D721Med (cell line): Measurements from ENCODE around the gene MYO15B.

Experiments used
- DNase-seq: peaks from one replicate; pipeline ENCODE4 v3.0.0; 2011; ENCODE audit warnings: low spot score; ENCODE audit not compliant: insufficient read length
- FAIRE-seq: peaks from 2 replicates; lab custom pipeline; 2011; peaks lifted over from hg19 to GRCh38; lab: Jason Lieb, UNC
- CTCF ChIP-seq: IDR thresholded peaks from 2 replicates; pipeline ENCODE4 v1.5.1; 2012; ENCODE audit warnings: mild to moderate bottlenecking, control low read depth; ENCODE audit not compliant: insufficient read depth; ENCODE audit errors: missing control alignments

Gene MYO15B

GRCh38 chr17:75646638-75646992, 59.0 kb downstream of the MYO15B start:
- DNase-seq: no peak
- no peak for TF ChIP-seq CTCF
- FAIRE-seq: no peak

GRCh38 chr17:75647061-75647460, 59.5 kb downstream of the MYO15B start:
- no peak for TF ChIP-seq CTCF

GRCh38 chr17:75647921-75648320, 60.3 kb downstream of the MYO15B start:
- DNase-seq (no peak), FAIRE-seq (no peak)
- TF ChIP-seq CTCF: no peak

More at GRCh38 chr17:75647061-75647460, 59.5 kb downstream of the MYO15B start:
- DNase-seq: no peak
- FAIRE-seq: no peak

- DNase-seq (no peak), FAIRE-seq (no peak)
- TF ChIP-seq CTCF: no peak
These were observed 62.1 kb downstream of the MYO15B start for GRCh38 chr17:75649687-75650086.

GRCh38 chr17:75650874-75651273, 63.3 kb downstream of the MYO15B start:
- TF ChIP-seq CTCF: no peak
- no peak for DNase-seq
- FAIRE-seq: no peak

- no peak for DNase-seq
- no peak for TF ChIP-seq CTCF
- FAIRE-seq: no peak
These were observed 64.7 kb downstream of the MYO15B start for GRCh38 chr17:75652341-75652740.

GRCh38 chr17:75652934-75653549, 65.4 kb downstream of the MYO15B start:
- FAIRE-seq (no peak), DNase-seq (no peak)
- TF ChIP-seq CTCF: peak; percentile 71
